Mucosa of stomach (tissue), 1 donor: ENCODE data around the gene MBD3.
"Not testable (repeated sequence)": the region's sequence is repeated elsewhere in the genome, so short reads cannot be mapped to it uniquely, and the experiment has no call there.

ENCODE experiments used
- H3K27me3 ChIP-seq: one replicate; pipeline ENCODE4 v1.7.0; 2013; ENCODE audit warnings: mild to moderate bottlenecking, low read length; ENCODE audit not compliant: control insufficient read depth, insufficient read depth
- H3K36me3 ChIP-seq: one replicate; pipeline ENCODE4 v1.7.0; 2013; ENCODE audit warnings: low read length; ENCODE audit not compliant: control insufficient read depth, insufficient read depth
- H3K4me1 ChIP-seq: one replicate; pipeline ENCODE4 v1.7.0; 2013; ENCODE audit warnings: mild to moderate bottlenecking, low read length; ENCODE audit not compliant: control insufficient read depth, insufficient read depth
- H3K4me3 ChIP-seq: one replicate; pipeline ENCODE4 v1.7.0; 2013; ENCODE audit warnings: low read length
- H3K9ac ChIP-seq: one replicate; pipeline ENCODE4 v1.7.0; 2013; ENCODE audit warnings: mild to moderate bottlenecking, low read length, moderate library complexity
- H3K9me3 ChIP-seq: one replicate; pipeline ENCODE4 v1.7.0; 2013; ENCODE audit warnings: mild to moderate bottlenecking, low read length, moderate library complexity; ENCODE audit not compliant: control insufficient read depth
- donor health status: Pancreatic carcinoma.

The MBD3 gene

GRCh38 chr19:1558552-1558951 lies 34.1 kb downstream of the MBD3 start:
- Histone ChIP-seq H3K9me3 (no peaks in the 10 kb centered on the region), H3K36me3 (no peaks in the 10 kb centered on the region), H3K9ac (no peak overlapping the region), H3K27me3 (no peaks in the 10 kb centered on the region), H3K4me1 (no peaks in the 10 kb centered on the region), H3K4me3 (no peak overlapping the region)

- H3K36me3 ChIP-seq, result no peaks in the 10 kb centered on the region
- H3K4me3 ChIP-seq, result no peak overlapping the region
- no peaks in the 10 kb centered on the region for H3K4me1 ChIP-seq
- H3K9ac ChIP-seq, result no peak overlapping the region
- no peaks in the 10 kb centered on the region for H3K27me3 ChIP-seq
- H3K9me3 ChIP-seq, result no peaks in the 10 kb centered on the region
Observed at GRCh38 chr19:1556390-1557070, 36.1 kb downstream of the MBD3 start.

GRCh38 chr19:1555487-1556389 lies 36.9 kb downstream of the MBD3 start:
- no peaks in the 10 kb centered on the region for H3K27me3 ChIP-seq
- no peak overlapping the region for H3K4me3 ChIP-seq
- no peaks in the 10 kb centered on the region for H3K36me3 ChIP-seq
- H3K9me3 ChIP-seq, result no peaks in the 10 kb centered on the region
- no peaks in the 10 kb centered on the region for H3K4me1 ChIP-seq
- H3K9ac ChIP-seq, result no peak overlapping the region

GRCh38 chr19:1554968-1555367 lies 37.7 kb downstream of the MBD3 start:
- no peak overlapping the region for H3K4me3 ChIP-seq
- H3K27me3 ChIP-seq, result no peaks in the 10 kb centered on the region
- no peak overlapping the region for H3K9ac ChIP-seq
- no peaks in the 10 kb centered on the region for H3K9me3 ChIP-seq
- no peaks in the 10 kb centered on the region for H3K36me3 ChIP-seq
- H3K4me1 ChIP-seq, result no peaks in the 10 kb centered on the region

- no peak overlapping the region for H3K9ac ChIP-seq
- no peaks in the 10 kb centered on the region for H3K9me3 ChIP-seq
- H3K4me3 ChIP-seq, result no peak overlapping the region
- H3K27me3 ChIP-seq, result no peaks in the 10 kb centered on the region
- H3K4me1 ChIP-seq, result no peaks in the 10 kb centered on the region
- no peaks in the 10 kb centered on the region for H3K36me3 ChIP-seq
Observed at GRCh38 chr19:1553415-1553814, 39.2 kb downstream of the MBD3 start.

- Histone ChIP-seq H3K9me3 (no peaks in the 10 kb centered on the region), H3K4me1 (no peaks in the 10 kb centered on the region), H3K27me3 (peaks cover under 1% of the 10 kb centered on the region), H3K36me3 (no peaks in the 10 kb centered on the region), H3K9ac (no peak overlapping the region), H3K4me3 (no peak overlapping the region)
Observed at GRCh38 chr19:1551068-1552040, 41.3 kb downstream of the MBD3 start.

- Histone ChIP-seq H3K4me1 (peaks cover 4% of the 10 kb centered on the region), H3K9me3 (no peaks in the 10 kb centered on the region), H3K36me3 (no peaks in the 10 kb centered on the region), H3K4me3 (no peak overlapping the region), H3K9ac (no peak overlapping the region), H3K27me3 (peaks cover 7% of the 10 kb centered on the region)
Observed at GRCh38 chr19:1549332-1549945, 43.2 kb downstream of the MBD3 start.

GRCh38 chr19:1540365-1540925 lies 52.2 kb downstream of the MBD3 start:
- Histone ChIP-seq H3K4me1 (no peaks in the 10 kb centered on the region), H3K27me3 (peaks cover 7% of the 10 kb centered on the region), H3K36me3 (no peaks in the 10 kb centered on the region), H3K4me3 (no peak overlapping the region), H3K9ac (no peak overlapping the region), H3K9me3 (no peaks in the 10 kb centered on the region)

GRCh38 chr19:1539749-1540148 lies 52.9 kb downstream of the MBD3 start:
- not testable (repeated sequence) for H3K27me3 ChIP-seq, H3K36me3 ChIP-seq

GRCh38 chr19:1538978-1539377 lies 53.7 kb downstream of the MBD3 start:
- Histone ChIP-seq H3K9me3 (no peaks in the 10 kb centered on the region), H3K27me3 (peaks cover 7% of the 10 kb centered on the region), H3K4me3 (no peak overlapping the region), H3K9ac (no peak overlapping the region), H3K36me3 (no peaks in the 10 kb centered on the region), H3K4me1 (no peaks in the 10 kb centered on the region)

More at GRCh38 chr19:1539749-1540148, 52.9 kb downstream of the MBD3 start:
- H3K4me1 ChIP-seq, H3K9ac ChIP-seq, H3K9me3 ChIP-seq, H3K4me3 ChIP-seq: not testable (repeated sequence)

- not testable (repeated sequence) for H3K9me3 ChIP-seq, H3K4me3 ChIP-seq, H3K27me3 ChIP-seq, H3K9ac ChIP-seq, H3K36me3 ChIP-seq, H3K4me1 ChIP-seq
Observed at GRCh38 chr19:1535699-1536098, 57.0 kb downstream of the MBD3 start.
